ENCODE results near the gene KMT2C.
A peak's percentile ranks its signal among the peaks of the same experiment; 100 is the strongest.

Gene KMT2C

GRCh38 chr7:152435384-152436110 is at the start of gene KMT2C:
Gene KMT2C, minus strand, starts transcription at chr7:152436003. Its CDS starts 217 bp downstream, at chr7:152435786.
- no peak for TF ChIP-seq GATA2 (IDR thresholded peaks at IDR 0.05; ENCODE audit: low read depth, low read length)
- TF ChIP-seq GATA3 (IDR thresholded peaks at IDR 0.05; ENCODE audit: low read depth, low read length): no peak

GRCh38 chr7:152481082-152481481 is 45.3 kb upstream of the KMT2C start:
- TF ChIP-seq GATA2 (IDR thresholded peaks at IDR 0.05; ENCODE audit: low read depth, low read length) (no peak), GATA3 (IDR thresholded peaks at IDR 0.05; ENCODE audit: low read depth, low read length) (no peak)

GRCh38 chr7:152480664-152481063 is 44.9 kb upstream of the KMT2C start:
- TF ChIP-seq GATA2 (IDR thresholded peaks at IDR 0.05; ENCODE audit: low read depth, low read length) (no peak), GATA3 (IDR thresholded peaks at IDR 0.05; ENCODE audit: low read depth, low read length) (no peak)

GRCh38 chr7:152479595-152479994 is 43.8 kb upstream of the KMT2C start:
- TF ChIP-seq GATA2 (IDR thresholded peaks at IDR 0.05; ENCODE audit: low read depth, low read length) (no peak), GATA3 (IDR thresholded peaks at IDR 0.05; ENCODE audit: low read depth, low read length) (no peak)

GRCh38 chr7:152478140-152478539 is 42.3 kb upstream of the KMT2C start:
- TF ChIP-seq GATA2 (IDR thresholded peaks at IDR 0.05; ENCODE audit: low read depth, low read length): no peak

- no peak for TF ChIP-seq GATA3 (IDR thresholded peaks at IDR 0.05; ENCODE audit: low read depth, low read length)
- TF ChIP-seq GATA2 (IDR thresholded peaks at IDR 0.05; ENCODE audit: low read depth, low read length): no peak
These were observed 41.3 kb upstream of the KMT2C start for GRCh38 chr7:152477079-152477478.

- TF ChIP-seq GATA3 (IDR thresholded peaks at IDR 0.05; ENCODE audit: low read depth, low read length) (no peak), GATA2 (IDR thresholded peaks at IDR 0.05; ENCODE audit: low read depth, low read length) (no peak)
These were observed 40.7 kb upstream of the KMT2C start for GRCh38 chr7:152476551-152476950.

GRCh38 chr7:152467225-152467624 is 31.4 kb upstream of the KMT2C start:
- TF ChIP-seq GATA2 (IDR thresholded peaks at IDR 0.05; ENCODE audit: low read depth, low read length) (no peak), GATA3 (IDR thresholded peaks at IDR 0.05; ENCODE audit: low read depth, low read length) (no peak)

GRCh38 chr7:152465119-152465387 is 29.2 kb upstream of the KMT2C start:
- TF ChIP-seq GATA3 (IDR thresholded peaks at IDR 0.05; ENCODE audit: low read depth, low read length): no peak
- TF ChIP-seq GATA2 (IDR thresholded peaks at IDR 0.05; ENCODE audit: low read depth, low read length): no peak

GRCh38 chr7:152464312-152465118 is 28.7 kb upstream of the KMT2C start:
- TF ChIP-seq GATA2 (IDR thresholded peaks at IDR 0.05; ENCODE audit: low read depth, low read length) (no peak; the same call in 1 of the 2 replicates), GATA3 (IDR thresholded peaks at IDR 0.05; ENCODE audit: low read depth, low read length) (no peak)

GRCh38 chr7:152463709-152464311 is 28.0 kb upstream of the KMT2C start:
- TF ChIP-seq GATA2 (IDR thresholded peaks at IDR 0.05; ENCODE audit: low read depth, low read length): no peak

- TF ChIP-seq GATA3 (IDR thresholded peaks at IDR 0.05; ENCODE audit: low read depth, low read length): no peak
- TF ChIP-seq GATA2 (IDR thresholded peaks at IDR 0.05; ENCODE audit: low read depth, low read length): no peak
These were observed 27.3 kb upstream of the KMT2C start for GRCh38 chr7:152462995-152463708.

GRCh38 chr7:152459724-152460251 is 24.0 kb upstream of the KMT2C start:
- no peak for TF ChIP-seq GATA3 (IDR thresholded peaks at IDR 0.05; ENCODE audit: low read depth, low read length)
- peak; percentile 51 for TF ChIP-seq GATA2 (IDR thresholded peaks at IDR 0.05; ENCODE audit: low read depth, low read length)

GRCh38 chr7:152451356-152451755 is 15.6 kb upstream of the KMT2C start:
- TF ChIP-seq GATA2 (IDR thresholded peaks at IDR 0.05; ENCODE audit: low read depth, low read length): no peak
- no peak for TF ChIP-seq GATA3 (IDR thresholded peaks at IDR 0.05; ENCODE audit: low read depth, low read length)

All from SH-SY5Y (cell line).